HG03565 (cell line): Measurements from ENCODE around the gene ELK3.
A peak's percentile ranks its signal among the peaks of the same experiment; 100 is the strongest.

Experiments
- ATAC-seq: cut with Tn5 transposase; IDR thresholded peaks from one replicate; pipeline ENCODE4 v1.9.1; 2021; ENCODE audit warnings: mild to moderate bottlenecking, moderate library complexity; ENCODE audit not compliant: unreplicated experiment

The ELK3 gene

GRCh38 chr12:96187956-96188355 is 6.2 kb upstream of the ELK3 start:
- no peak for ATAC-seq

- ATAC-seq: no peak
Measured at GRCh38 chr12:96189781-96190180, 4.4 kb upstream of the ELK3 start.

GRCh38 chr12:96190413-96191108 is 3.6 kb upstream of the ELK3 start:
- no peak for ATAC-seq

GRCh38 chr12:96192926-96193573 is 1.1 kb upstream of the ELK3 start:
- ATAC-seq: no peak

- no peak for ATAC-seq
Measured at GRCh38 chr12:96194576-96194889, 358 bp downstream of the ELK3 start.

GRCh38 chr12:96194971-96195844 is 1.0 kb downstream of the ELK3 start:
- ATAC-seq: peak; percentile 78

GRCh38 chr12:96195845-96196451 is 1.8 kb downstream of the ELK3 start:
- no peak for ATAC-seq

- no peak for ATAC-seq
Measured at GRCh38 chr12:96196781-96197180, 2.6 kb downstream of the ELK3 start.

- ATAC-seq: no peak
Measured at GRCh38 chr12:96197503-96198272, 3.5 kb downstream of the ELK3 start.

- ATAC-seq: peak; percentile 30
Measured at GRCh38 chr12:96198965-96199364, 4.8 kb downstream of the ELK3 start.

GRCh38 chr12:96199464-96199863 is 5.3 kb downstream of the ELK3 start:
- ATAC-seq: no peak

GRCh38 chr12:96201272-96202227 is 7.4 kb downstream of the ELK3 start:
- no peak for ATAC-seq

- ATAC-seq: no peak
Measured at GRCh38 chr12:96204381-96204780, 10.2 kb downstream of the ELK3 start.

- ATAC-seq: no peak
Measured at GRCh38 chr12:96205908-96206307, 11.7 kb downstream of the ELK3 start.

GRCh38 chr12:96206936-96207662 is 12.9 kb downstream of the ELK3 start:
- no peak for ATAC-seq

- ATAC-seq: no peak
Measured at GRCh38 chr12:96208346-96208745, 14.2 kb downstream of the ELK3 start.

GRCh38 chr12:96208801-96209549 is 14.8 kb downstream of the ELK3 start:
- no peak for ATAC-seq

GRCh38 chr12:96210376-96211055 is 16.3 kb downstream of the ELK3 start:
- no peak for ATAC-seq
